ENCODE data around the gene SKOR2. TPM values are rescaled to one million over a fixed set of nuclear protein-coding genes. Genes with fewer than 3 reads are reported as not detected.

SKOR2 gene
- total and polyA plus RNA-seq, 2 of the 13 experiments (the other 11 are each of a cell fraction or from before 2014, with no cell fraction given): not detected

- Histone ChIP-seq H3K27ac (ENCODE audit: extremely low read length, insufficient read depth, low read length) (no peak overlapping the region), H3K4me3 (replicated peaks in 1 of 3; ENCODE audit: insufficient read depth in 1 of 3, low read depth in 2 of 3, low read length in 3 of 3) (no peak overlapping the region), H3K79me2 (ENCODE audit: insufficient read depth, low read length) (no peaks in the 10 kb centered on the region), H2AFZ (ENCODE audit: low read length) (no peak overlapping the region), H3K27me3 (ENCODE audit: control insufficient read depth in 1 of 2, insufficient read depth in 2 of 2, low read length in 2 of 2) (no peaks in the 10 kb centered on the region; a peak in 1 of 5 replicates), H4K20me1 (ENCODE audit: insufficient read depth, low read length) (no peaks in the 10 kb centered on the region), H3K4me1 (ENCODE audit: insufficient read depth, low read length) (peaks cover 5% of the 10 kb centered on the region; the same call in 1 of the 2 replicates), H3K9me3 (ENCODE audit: low read length) (no peaks in the 10 kb centered on the region), H3K4me2 (ENCODE audit: low read depth, low read length) (no peak overlapping the region), H3K36me3 (replicated peaks in 1 of 2; ENCODE audit: control insufficient read depth in 1 of 2, insufficient read depth in 2 of 2, low read length in 2 of 2) (no peaks in the 10 kb centered on the region), H3K9ac (ENCODE audit: insufficient read depth, low read depth, low read length) (no peak overlapping the region)
- BruUV-seq (replicated peaks): no TSS peak
- no peak for DNase-seq (ENCODE audit: low spot score)
- ChIA-PET CTCF (ENCODE audit: low intra/inter-chr PET ratio, low total read pairs) (no interaction called here), POLR2A (no interaction called here)
- no peak for TF ChIP-seq ZSCAN30 (CRISPR knock-in tag; IDR thresholded peaks at IDR 0.05)
- no peak for TF ChIP-seq BRCA1 (CRISPR knock-in tag; IDR thresholded peaks at IDR 0.05)
- no peak for TF ChIP-seq AGO2 (optimal IDR thresholded peaks at IDR 0.05; ENCODE audit: low read depth, low read length)
- no peak for TF ChIP-seq PLRG1 (conservative IDR thresholded peaks at IDR 0.05)
- no peak for TF ChIP-seq MTA3 (CRISPR knock-in tag; IDR thresholded peaks at IDR 0.05)
- no peak for TF ChIP-seq RNF219 (CRISPR knock-in tag; IDR thresholded peaks at IDR 0.05)
- no peak for TF ChIP-seq CHD4 (IDR thresholded peaks at IDR 0.05; ENCODE audit: borderline replicate concordance, low read length)
- no peak for TF ChIP-seq NFE2L1 (CRISPR knock-in tag; IDR thresholded peaks at IDR 0.05; ENCODE audit: borderline replicate concordance)
- TF ChIP-seq KDM2A (CRISPR knock-in tag; IDR thresholded peaks at IDR 0.05; ENCODE audit: borderline replicate concordance, low read depth): no peak
- in situ Hi-C loops (cut with HindIII; ENCODE audit: extremely low pct_ligation_motif_present, low pct_unique_long_range_greater_than_20kb): no loop called here
- intact Hi-C loops (cut with micrococcal nuclease; ENCODE audit: unreplicated experiment): loop anchor here (10.0 kb wide), 1 partner anchor 459 kb away; no protein-coding TSS in a partner anchor
- WGBS (ENCODE audit: low lambda C conversion rate): 11% methylated on average over 7 of the region's 7 CpGs
- no peak for ATAC-seq
- FAIRE-seq: no peak
Measured at GRCh38 chr18:47285456-47285855, 34.0 kb upstream of the SKOR2 start.

Data from HepG2 (cell line).